GM12801 (cell line): Measurements from ENCODE around the gene SPRR1A.

Source experiments
- TF ChIP-seq, protein P1 (sequence below): IDR thresholded peaks from one replicate; pipeline ENCODE4 v1.5.1; 2011; ENCODE audit warnings: control low read depth; ENCODE audit not compliant: insufficient read length; ENCODE audit errors: extremely low read depth

The SPRR1A gene

DNA sequence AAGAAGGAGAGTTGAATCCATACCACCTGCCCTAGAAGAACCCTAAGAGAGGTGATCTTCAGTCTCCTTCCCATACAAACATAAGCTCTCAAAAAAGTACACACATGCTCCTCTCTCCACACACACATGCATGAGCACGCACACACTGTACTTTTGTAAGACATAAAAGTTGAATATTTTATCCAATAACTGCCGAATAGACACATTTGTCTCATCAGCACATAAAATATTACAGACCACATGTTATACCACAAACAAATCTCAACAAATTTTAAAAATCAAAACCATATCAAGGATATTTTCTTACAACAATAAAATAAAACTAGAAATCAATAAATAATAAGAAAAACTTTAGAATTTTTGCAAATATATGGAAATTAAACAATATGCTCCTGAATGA lies 2.7 kb downstream of the SPRR1A start:
- TF ChIP-seq, protein P1, sequence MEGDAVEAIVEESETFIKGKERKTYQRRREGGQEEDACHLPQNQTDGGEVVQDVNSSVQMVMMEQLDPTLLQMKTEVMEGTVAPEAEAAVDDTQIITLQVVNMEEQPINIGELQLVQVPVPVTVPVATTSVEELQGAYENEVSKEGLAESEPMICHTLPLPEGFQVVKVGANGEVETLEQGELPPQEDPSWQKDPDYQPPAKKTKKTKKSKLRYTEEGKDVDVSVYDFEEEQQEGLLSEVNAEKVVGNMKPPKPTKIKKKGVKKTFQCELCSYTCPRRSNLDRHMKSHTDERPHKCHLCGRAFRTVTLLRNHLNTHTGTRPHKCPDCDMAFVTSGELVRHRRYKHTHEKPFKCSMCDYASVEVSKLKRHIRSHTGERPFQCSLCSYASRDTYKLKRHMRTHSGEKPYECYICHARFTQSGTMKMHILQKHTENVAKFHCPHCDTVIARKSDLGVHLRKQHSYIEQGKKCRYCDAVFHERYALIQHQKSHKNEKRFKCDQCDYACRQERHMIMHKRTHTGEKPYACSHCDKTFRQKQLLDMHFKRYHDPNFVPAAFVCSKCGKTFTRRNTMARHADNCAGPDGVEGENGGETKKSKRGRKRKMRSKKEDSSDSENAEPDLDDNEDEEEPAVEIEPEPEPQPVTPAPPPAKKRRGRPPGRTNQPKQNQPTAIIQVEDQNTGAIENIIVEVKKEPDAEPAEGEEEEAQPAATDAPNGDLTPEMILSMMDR: no peak

DNA sequence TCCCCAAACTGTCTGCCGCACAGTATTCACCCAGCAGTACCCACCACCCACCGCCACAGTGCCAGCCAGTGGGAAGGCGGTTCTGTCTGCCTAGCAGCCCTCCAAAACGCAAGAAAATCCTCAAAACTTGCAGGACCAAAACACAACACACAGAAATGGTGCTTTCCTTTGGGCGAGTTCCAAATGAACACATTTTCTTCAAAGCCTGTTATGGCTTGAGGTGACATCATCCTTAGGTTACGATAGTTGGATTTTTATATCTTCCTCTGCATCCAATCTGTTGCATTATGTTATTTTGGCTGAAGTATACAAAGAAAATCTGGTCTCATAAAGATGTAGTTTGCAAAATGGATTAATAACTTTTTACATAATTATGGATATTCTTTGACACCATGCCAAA lies 9.3 kb downstream of the SPRR1A start:
- TF ChIP-seq, protein P1: no peak

DNA sequence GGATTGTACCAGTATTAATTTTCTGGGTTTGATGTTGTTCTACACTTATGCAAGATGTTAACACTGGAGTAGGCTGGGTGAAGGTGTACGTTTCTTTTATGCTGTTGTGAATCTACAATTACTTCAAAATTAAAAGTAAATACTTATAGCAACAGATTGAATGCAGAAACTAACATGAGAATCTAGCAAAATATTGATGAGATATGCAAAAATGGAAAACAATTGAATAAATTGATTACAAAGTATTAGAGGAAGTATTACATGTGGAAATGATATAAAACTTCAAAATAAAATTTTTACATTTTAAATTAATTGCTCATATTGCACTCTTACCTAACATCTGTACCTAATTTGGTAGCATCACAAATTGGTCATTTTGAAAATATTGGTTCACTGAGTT lies 12.0 kb downstream of the SPRR1A start:
- TF ChIP-seq, protein P1: no peak

DNA sequence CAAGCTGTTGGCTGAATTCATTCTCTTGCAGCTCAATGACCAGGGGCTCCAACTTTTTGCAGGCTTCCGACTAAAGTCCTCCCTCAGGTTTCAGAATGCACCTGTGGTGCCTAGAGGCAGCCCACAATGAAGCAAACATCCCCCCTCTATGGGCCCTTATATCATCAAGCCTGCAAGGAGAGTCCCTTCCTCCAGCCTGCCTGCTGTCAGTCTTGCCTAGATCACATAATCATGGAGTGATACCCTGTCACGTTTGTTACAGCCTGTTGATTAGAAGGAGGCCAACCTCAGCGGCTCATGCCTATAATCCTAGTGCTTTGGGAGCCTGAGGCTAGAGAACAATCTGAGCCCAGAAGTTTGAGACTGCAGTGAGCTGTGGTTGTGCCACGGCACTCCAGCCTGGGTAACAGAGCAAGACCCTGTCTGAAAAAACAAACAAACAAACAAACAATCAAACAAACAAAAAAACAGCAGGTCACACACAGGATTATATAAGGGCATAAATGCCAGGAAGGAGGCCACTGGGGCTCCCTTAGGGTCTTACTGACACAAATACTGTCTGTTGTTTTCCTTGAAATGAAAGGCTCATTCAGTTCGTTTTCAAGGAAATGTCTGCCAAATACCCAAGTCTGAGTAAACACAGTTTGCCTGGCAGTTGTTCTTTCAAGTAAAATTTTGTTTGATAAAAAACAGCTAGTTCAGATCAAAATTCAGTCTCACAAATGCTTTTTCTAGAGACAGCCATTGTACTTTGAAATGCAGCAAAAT lies 12.9 kb downstream of the SPRR1A start:
- TF ChIP-seq, protein P1: no peak

DNA sequence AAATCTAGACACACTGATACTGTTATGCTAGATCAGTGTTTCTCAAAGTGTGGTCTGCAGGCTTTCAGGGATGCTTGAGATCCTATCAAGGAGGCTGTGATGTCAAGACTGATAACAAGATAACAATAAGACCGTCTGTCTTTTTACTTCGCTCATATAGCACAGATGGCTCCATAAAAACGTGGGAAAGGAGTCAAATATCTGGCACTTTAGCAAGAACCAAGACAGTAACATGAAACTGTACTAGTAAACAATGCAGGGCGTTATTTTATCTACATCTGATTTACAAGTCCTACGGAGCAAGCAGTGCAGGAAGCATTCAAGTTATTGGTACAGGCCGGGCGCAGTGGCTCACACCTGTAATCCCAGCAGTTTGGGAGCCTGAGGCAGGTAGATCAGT lies 14.0 kb downstream of the SPRR1A start:
- TF ChIP-seq, protein P1: no peak

DNA sequence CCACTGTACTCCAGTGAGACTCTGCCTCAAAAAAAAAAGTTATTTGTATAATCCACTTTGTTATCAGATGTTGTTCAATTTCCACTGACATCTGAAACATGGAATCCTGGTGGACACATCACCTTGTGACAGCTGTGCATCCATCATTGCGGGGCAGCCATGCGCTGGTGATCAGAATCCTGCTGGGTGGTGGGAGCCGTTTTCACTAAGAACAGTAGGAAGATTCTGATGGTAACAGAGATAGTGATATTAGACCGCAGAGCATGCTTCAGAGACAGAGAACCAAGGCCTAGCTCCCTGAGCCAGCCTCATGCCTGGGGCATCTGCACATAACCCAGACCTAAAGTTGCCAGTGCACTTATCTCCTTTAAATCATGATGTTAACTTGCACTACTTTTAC lies 14.6 kb downstream of the SPRR1A start:
- TF ChIP-seq, protein P1: no peak

DNA sequence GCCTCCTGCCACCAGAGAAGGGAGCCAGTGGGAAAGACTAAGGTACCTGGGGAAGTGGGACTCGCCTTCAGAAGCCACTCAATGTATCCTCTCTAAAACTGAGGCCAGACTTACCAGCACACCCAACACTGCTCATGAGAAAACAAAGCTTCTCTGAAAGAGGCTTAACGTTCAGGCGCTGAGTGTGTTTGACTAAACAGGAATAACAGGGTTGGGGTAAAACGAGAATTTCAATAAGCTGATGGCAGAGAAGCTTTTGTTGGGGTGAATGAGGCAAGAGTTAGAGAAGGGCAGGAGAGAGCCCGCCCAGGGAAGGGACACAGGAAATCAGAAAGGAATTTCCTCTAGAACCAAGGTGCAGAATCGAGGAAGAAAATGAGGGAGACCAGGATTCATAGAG lies 15.9 kb downstream of the SPRR1A start:
- TF ChIP-seq, protein P1: no peak
